T-helper 1 cell treated with Interleukin-12 subunit alpha and Interleukin-12 subunit beta and Interleukin-4 antibody, amounts not matched to agents 30 μg/mL and 1 μg/mL, for 36 hours (primary cell): ENCODE results near the gene TRIM37.

Experiments used
- H3K27ac Mint-ChIP-seq: one replicate; pipeline ENCODE4 v1.8.0; 2021; ENCODE audit warnings: mild to moderate bottlenecking, mixed read lengths
- H3K27me3 Mint-ChIP-seq: one replicate; pipeline ENCODE4 v1.8.0; 2021; ENCODE audit warnings: low read depth, mixed read lengths
- H3K36me3 Mint-ChIP-seq: one replicate; pipeline ENCODE4 v1.8.0; 2021; ENCODE audit warnings: low read depth, mixed read lengths
- H3K4me1 Mint-ChIP-seq: one replicate; pipeline ENCODE4 v1.8.0; 2021; ENCODE audit warnings: low read depth, mixed read lengths
- H3K4me3 Mint-ChIP-seq: one replicate; pipeline ENCODE4 v1.8.0; 2021; ENCODE audit warnings: mild to moderate bottlenecking, moderate library complexity, mixed read lengths
- H3K9me3 Mint-ChIP-seq: one replicate; pipeline ENCODE4 v1.8.0; 2021; ENCODE audit warnings: mixed read lengths

Gene TRIM37

DNA sequence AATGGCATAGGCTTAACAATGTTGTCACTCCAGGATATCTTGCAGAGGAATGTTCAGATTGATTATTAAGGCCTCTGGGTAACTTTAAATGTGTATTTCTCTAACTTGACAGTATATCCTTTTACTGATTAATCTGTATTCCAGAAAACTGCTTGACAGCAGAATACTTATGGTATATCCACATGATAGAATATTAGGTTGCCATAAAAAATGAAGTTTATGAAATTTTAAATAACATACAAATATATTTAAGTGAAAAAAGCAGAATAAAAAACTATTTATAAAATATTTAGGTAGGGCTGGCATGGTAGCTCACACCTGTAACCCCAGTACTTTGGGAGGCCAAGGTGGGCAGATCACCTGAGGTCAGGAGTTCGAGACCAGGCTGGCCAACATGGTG is 106.7 kb downstream of the TRIM37 start:
- Mint-ChIP-seq H3K4me1 (peaks cover 21% of the 10 kb centered on the region), H3K27me3 (no peaks in the 10 kb centered on the region), H3K4me3 (no peak overlapping the region)

GRCh38 chr17:58999500-58999899 is 107.2 kb downstream of the TRIM37 start:
- peaks cover 18% of the 10 kb centered on the region for H3K4me1 Mint-ChIP-seq
- no peak overlapping the region for H3K27ac Mint-ChIP-seq
- no peaks in the 10 kb centered on the region for H3K9me3 Mint-ChIP-seq
- H3K27me3 Mint-ChIP-seq = no peaks in the 10 kb centered on the region
- H3K36me3 Mint-ChIP-seq = peaks cover 32% of the 10 kb centered on the region
- no peak overlapping the region for H3K4me3 Mint-ChIP-seq

More for the DNA sequence above, 106.7 kb downstream of the TRIM37 start:
- H3K9me3 Mint-ChIP-seq = no peaks in the 10 kb centered on the region
- peaks cover 33% of the 10 kb centered on the region for H3K36me3 Mint-ChIP-seq
- H3K27ac Mint-ChIP-seq = no peak overlapping the region

- Mint-ChIP-seq H3K4me1 (peaks cover 16% of the 10 kb centered on the region), H3K9me3 (no peaks in the 10 kb centered on the region), H3K27ac (no peak overlapping the region), H3K27me3 (no peaks in the 10 kb centered on the region), H3K36me3 (peaks cover 32% of the 10 kb centered on the region), H3K4me3 (no peak overlapping the region)
These were observed 107.8 kb downstream of the TRIM37 start for GRCh38 chr17:58998871-58999270.

DNA sequence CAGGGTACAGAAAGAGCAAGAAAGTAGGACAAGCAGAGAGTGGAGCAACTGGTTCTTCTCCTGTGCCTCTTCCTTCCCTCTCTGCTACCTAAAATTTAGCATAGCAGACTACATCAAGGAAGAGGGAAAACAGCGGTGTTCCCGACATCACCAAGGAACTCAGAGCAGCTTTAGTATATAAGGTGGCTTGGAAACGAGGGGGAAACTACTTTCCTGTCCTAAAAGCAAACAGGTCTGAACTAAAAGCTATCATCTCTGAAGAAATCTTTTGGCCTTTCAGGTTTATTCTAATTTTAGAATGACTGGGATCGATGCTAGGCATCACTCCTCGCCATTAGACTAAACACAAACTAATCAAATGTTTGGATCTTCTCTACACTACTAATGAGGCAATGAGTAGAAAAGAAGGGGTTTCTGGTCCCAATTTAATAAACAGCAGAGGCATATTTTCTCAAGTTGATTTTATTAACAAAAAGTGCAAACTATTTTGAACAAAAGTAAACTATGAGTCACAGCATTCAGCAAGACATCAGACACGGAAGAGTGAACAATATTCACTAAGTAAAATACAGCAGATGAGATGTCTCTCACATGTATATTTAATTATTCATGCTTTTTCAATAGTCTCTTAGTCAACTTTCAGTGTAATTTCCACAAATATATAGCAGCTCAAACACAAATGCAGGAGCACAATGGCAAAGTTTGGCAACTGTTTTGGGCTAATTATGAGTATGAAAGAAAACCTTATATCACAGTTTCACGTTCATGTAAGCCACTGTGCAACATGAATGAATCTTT is 108.7 kb downstream of the TRIM37 start:
- Mint-ChIP-seq H3K9me3 (no peaks in the 10 kb centered on the region), H3K4me1 (peaks cover 17% of the 10 kb centered on the region), H3K36me3 (peaks cover 37% of the 10 kb centered on the region), H3K27me3 (no peaks in the 10 kb centered on the region), H3K4me3 (no peak overlapping the region), H3K27ac (no peak overlapping the region)

DNA sequence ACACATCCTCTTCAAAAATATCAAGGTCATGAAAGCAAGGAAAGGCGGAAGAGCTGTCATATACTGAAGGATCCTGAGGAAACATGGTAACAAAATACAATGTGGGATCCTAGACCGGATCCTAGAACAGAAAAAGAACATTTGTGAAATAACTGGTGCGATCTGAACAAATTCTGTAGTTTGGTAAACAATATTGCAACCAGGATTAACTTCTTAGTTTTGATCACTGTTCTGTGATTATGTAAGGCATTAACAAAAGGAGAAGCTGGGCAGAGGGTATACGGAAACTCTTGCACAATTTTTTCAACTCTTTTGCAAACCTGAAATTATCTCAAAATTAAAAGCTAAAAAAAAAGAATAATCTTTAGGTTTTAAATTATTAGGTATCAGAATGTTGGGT is 109.7 kb downstream of the TRIM37 start:
- Mint-ChIP-seq H3K9me3 (no peaks in the 10 kb centered on the region), H3K27ac (no peak overlapping the region), H3K4me1 (peaks cover 14% of the 10 kb centered on the region), H3K4me3 (no peak overlapping the region), H3K27me3 (no peaks in the 10 kb centered on the region), H3K36me3 (peaks cover 37% of the 10 kb centered on the region)

DNA sequence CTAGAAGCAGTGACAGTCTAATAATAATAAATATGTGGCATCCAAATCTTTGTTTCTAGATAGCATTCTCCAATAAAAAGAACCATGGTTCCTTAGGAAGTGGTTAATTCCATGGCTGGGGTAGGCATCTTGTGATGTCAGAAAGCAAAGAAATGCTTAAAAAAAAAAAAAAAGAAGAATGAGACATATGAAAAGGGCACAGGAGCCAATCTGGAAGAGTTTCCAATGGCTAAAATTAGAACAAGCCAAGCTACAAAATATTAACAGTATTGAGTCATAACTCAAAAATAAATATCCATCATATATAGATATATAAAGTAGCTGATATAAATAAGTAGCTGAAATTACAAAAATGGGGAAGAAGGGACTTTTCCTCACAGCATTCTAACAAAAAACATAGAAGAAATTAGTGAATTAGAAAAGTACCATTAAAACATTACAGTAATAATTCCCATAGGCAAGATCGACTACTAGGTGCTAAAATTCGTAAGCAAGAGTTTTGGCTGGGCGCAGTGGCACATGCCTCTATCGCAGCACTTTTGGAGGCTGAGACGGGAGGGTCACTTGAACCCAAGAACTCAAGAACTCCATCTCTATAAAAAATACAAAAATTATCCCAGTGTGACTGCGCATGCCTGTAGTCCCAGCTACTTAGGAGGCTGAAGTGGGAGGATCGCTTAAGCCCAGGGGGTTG is 111.3 kb downstream of the TRIM37 start:
- H3K27ac Mint-ChIP-seq = no peak overlapping the region
- no peaks in the 10 kb centered on the region for H3K9me3 Mint-ChIP-seq
- H3K27me3 Mint-ChIP-seq = no peaks in the 10 kb centered on the region
- peaks cover 32% of the 10 kb centered on the region for H3K36me3 Mint-ChIP-seq
- no peak overlapping the region for H3K4me3 Mint-ChIP-seq
- H3K4me1 Mint-ChIP-seq = peaks cover 7% of the 10 kb centered on the region

- Mint-ChIP-seq H3K27ac (no peak overlapping the region), H3K36me3 (peaks cover 22% of the 10 kb centered on the region), H3K4me1 (peaks cover 9% of the 10 kb centered on the region), H3K27me3 (no peaks in the 10 kb centered on the region), H3K9me3 (no peaks in the 10 kb centered on the region), H3K4me3 (no peak overlapping the region)
These were observed 113.4 kb downstream of the TRIM37 start for GRCh38 chr17:58993311-58993710.

- Mint-ChIP-seq H3K27me3 (no peaks in the 10 kb centered on the region), H3K27ac (peak overlapping the region; percentile 1), H3K9me3 (no peaks in the 10 kb centered on the region), H3K4me1 (peaks cover 9% of the 10 kb centered on the region), H3K36me3 (peaks cover 14% of the 10 kb centered on the region), H3K4me3 (no peak overlapping the region)
These were observed 114.9 kb downstream of the TRIM37 start for GRCh38 chr17:58991718-58992331.

- H3K27me3 Mint-ChIP-seq = no peaks in the 10 kb centered on the region
- H3K36me3 Mint-ChIP-seq = peaks cover 11% of the 10 kb centered on the region
- H3K9me3 Mint-ChIP-seq = no peaks in the 10 kb centered on the region
- H3K27ac Mint-ChIP-seq = no peak overlapping the region
- peaks cover 9% of the 10 kb centered on the region for H3K4me1 Mint-ChIP-seq
- no peak overlapping the region for H3K4me3 Mint-ChIP-seq
These were observed 117.1 kb downstream of the TRIM37 start for GRCh38 chr17:58989629-58990028.

DNA sequence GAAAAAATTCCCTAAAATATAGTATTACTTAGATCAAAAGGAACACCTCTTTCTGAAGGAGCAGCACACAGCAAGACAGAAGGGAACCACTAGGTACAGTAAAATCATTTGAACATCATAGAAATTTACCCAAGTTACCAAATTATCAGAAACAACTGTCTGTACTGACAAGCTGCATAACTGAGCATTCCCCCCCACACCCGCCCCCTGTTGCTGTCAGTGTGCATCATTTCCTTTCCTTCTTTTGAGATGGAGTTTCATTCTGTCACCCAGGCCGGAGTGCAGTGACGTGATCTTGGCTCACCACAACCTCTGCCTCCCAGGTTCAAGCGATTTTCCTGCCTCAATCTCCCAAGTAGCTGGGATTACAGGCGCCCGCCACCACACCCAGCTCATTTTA is 120.7 kb downstream of the TRIM37 start:
- Mint-ChIP-seq H3K9me3 (no peaks in the 10 kb centered on the region), H3K36me3 (peaks cover 5% of the 10 kb centered on the region), H3K4me3 (no peak overlapping the region), H3K4me1 (peaks cover 3% of the 10 kb centered on the region), H3K27me3 (no peaks in the 10 kb centered on the region), H3K27ac (no peak overlapping the region)

DNA sequence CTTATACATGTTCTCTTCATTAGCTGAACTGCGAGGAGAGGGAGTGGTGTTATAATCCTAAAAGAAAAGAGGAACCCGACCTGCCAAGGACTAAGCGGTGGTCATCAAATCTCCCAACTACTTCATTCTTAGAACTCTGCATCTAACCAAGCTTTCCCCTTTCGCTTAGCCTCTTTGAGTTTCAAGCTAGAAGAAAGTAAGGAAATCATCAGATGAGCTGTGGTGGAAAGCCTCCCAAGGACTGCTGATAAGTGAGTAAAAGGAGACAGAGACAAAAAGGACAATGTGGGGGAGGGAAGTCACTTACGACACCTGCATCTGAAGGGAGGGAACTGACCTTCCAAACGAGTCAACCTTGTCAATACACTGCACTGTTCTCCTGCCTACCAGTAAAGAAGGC is 121.3 kb downstream of the TRIM37 start:
- H3K27me3 Mint-ChIP-seq = no peaks in the 10 kb centered on the region
- H3K4me1 Mint-ChIP-seq = peaks cover 3% of the 10 kb centered on the region
- peaks cover 5% of the 10 kb centered on the region for H3K36me3 Mint-ChIP-seq
- no peaks in the 10 kb centered on the region for H3K9me3 Mint-ChIP-seq
- H3K4me3 Mint-ChIP-seq = no peak overlapping the region
- H3K27ac Mint-ChIP-seq = no peak overlapping the region

GRCh38 chr17:58982626-58983025 is 124.1 kb downstream of the TRIM37 start:
- no peaks in the 10 kb centered on the region for H3K27me3 Mint-ChIP-seq
- no peaks in the 10 kb centered on the region for H3K9me3 Mint-ChIP-seq
- H3K27ac Mint-ChIP-seq = no peak overlapping the region
- H3K36me3 Mint-ChIP-seq = no peaks in the 10 kb centered on the region
- H3K4me1 Mint-ChIP-seq = no peaks in the 10 kb centered on the region
- no peak overlapping the region for H3K4me3 Mint-ChIP-seq

- Mint-ChIP-seq H3K27me3 (no peaks in the 10 kb centered on the region), H3K27ac (no peak overlapping the region), H3K4me1 (no peaks in the 10 kb centered on the region), H3K4me3 (no peak overlapping the region), H3K36me3 (no peaks in the 10 kb centered on the region), H3K9me3 (no peaks in the 10 kb centered on the region)
These were observed 125.8 kb downstream of the TRIM37 start for GRCh38 chr17:58980706-58981481.

DNA sequence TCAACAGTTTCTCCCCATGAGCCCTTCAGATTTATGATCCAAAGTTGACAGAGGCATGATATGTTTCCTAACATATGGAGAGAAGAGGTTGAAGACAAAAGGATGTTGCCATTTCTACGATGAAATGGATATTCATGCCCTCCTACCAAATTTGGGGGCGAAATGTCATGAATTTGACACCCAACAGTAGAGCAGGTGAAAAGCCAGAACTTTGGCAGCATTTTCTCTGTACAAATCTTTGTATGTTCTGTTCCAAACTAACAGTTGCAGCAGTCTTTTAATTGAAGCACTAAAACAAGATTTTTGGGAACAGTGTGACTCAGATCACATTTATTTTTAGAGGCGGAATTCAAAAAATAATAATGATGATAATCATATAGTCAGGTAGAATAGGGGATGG is 130.1 kb downstream of the TRIM37 start:
- H3K27me3 Mint-ChIP-seq = no peaks in the 10 kb centered on the region
- H3K4me1 Mint-ChIP-seq = no peaks in the 10 kb centered on the region
- H3K27ac Mint-ChIP-seq = no peak overlapping the region
- no peaks in the 10 kb centered on the region for H3K36me3 Mint-ChIP-seq
- no peak overlapping the region for H3K4me3 Mint-ChIP-seq
- no peaks in the 10 kb centered on the region for H3K9me3 Mint-ChIP-seq
